Measurements from ENCODE around the gene FAM174C.

FAM174C gene

GRCh38 chr19:1260749-1261537 lies 14.4 kb upstream of the FAM174C start (continued):
- no peak for TF ChIP-seq ZNF704 (tag by site-specific recombination; IDR thresholded peaks at IDR 0.05)
- no peak for TF ChIP-seq ZNF155 (tag by site-specific recombination; IDR thresholded peaks at IDR 0.05)
- no peak for TF ChIP-seq ZNF324 (tag by site-specific recombination; IDR thresholded peaks at IDR 0.05)
- TF ChIP-seq ZNF514 (tag by site-specific recombination; IDR thresholded peaks at IDR 0.05), result no peak
- no peak for TF ChIP-seq ZNF184 (tag by site-specific recombination; IDR thresholded peaks at IDR 0.05)
- TF ChIP-seq KLF17 (tag by site-specific recombination; IDR thresholded peaks at IDR 0.05), result no peak
- TF ChIP-seq OVOL3 (tag by site-specific recombination; IDR thresholded peaks at IDR 0.05), result no peak
- no peak for TF ChIP-seq ZBTB49 (tag by site-specific recombination; IDR thresholded peaks at IDR 0.05; ENCODE audit: low read depth)
- no peak for TF ChIP-seq ZNF530 (tag by site-specific recombination; IDR thresholded peaks at IDR 0.05; ENCODE audit: low read depth)
- TF ChIP-seq GLI2 (tag by site-specific recombination; IDR thresholded peaks at IDR 0.05; ENCODE audit: borderline replicate concordance, low read depth), result no peak
- no peak for TF ChIP-seq ZNF362 (tag by site-specific recombination; IDR thresholded peaks at IDR 0.05)
- no peak for TF ChIP-seq ZBTB21 (tag by site-specific recombination; IDR thresholded peaks at IDR 0.05)
- no peak for TF ChIP-seq ZNF202 (tag by site-specific recombination; IDR thresholded peaks at IDR 0.05; ENCODE audit: borderline replicate concordance)
- no peak for TF ChIP-seq ZNF157 (tag by site-specific recombination; IDR thresholded peaks at IDR 0.05)
- TF ChIP-seq ZFP37 (tag by site-specific recombination; IDR thresholded peaks at IDR 0.05), result no peak
- TF ChIP-seq ZSCAN5A (tag by site-specific recombination; IDR thresholded peaks at IDR 0.05), result peak; percentile 31; the same call in 1 of the 2 replicates
- no peak for TF ChIP-seq ZBTB6 (tag by site-specific recombination; IDR thresholded peaks at IDR 0.05)
- peak; percentile 8; the same call in 1 of the 2 replicates for TF ChIP-seq MYNN (tag by site-specific recombination; IDR thresholded peaks at IDR 0.05; ENCODE audit: borderline replicate concordance)
- peak; percentile 49; the same call in 1 of the 2 replicates for TF ChIP-seq ZNF660 (tag by site-specific recombination; IDR thresholded peaks at IDR 0.05)
- TF ChIP-seq ZNF394 (tag by site-specific recombination; IDR thresholded peaks at IDR 0.05; ENCODE audit: borderline replicate concordance), result no peak
- TF ChIP-seq ZBTB17 (tag by site-specific recombination; IDR thresholded peaks at IDR 0.05), result no peak
- no peak for TF ChIP-seq ZNF416 (tag by site-specific recombination; IDR thresholded peaks at IDR 0.05)
- TF ChIP-seq ZNF23 (tag by site-specific recombination; IDR thresholded peaks at IDR 0.05; ENCODE audit: borderline replicate concordance), result no peak
- peak; percentile 88 for TF ChIP-seq HIC1 (tag by site-specific recombination; IDR thresholded peaks at IDR 0.05)
- peak; percentile 15 for TF ChIP-seq SP7 (tag by site-specific recombination; IDR thresholded peaks at IDR 0.05)
- no peak for TF ChIP-seq ZXDB (tag by site-specific recombination; IDR thresholded peaks at IDR 0.05)
- peak; percentile 62 for TF ChIP-seq KLF8 (tag by site-specific recombination; IDR thresholded peaks at IDR 0.05)
